CD4-positive, alpha-beta T cell (primary cell): ENCODE data around the gene ZBTB43. TPM values are rescaled to one million over a fixed set of nuclear protein-coding genes. Genes with fewer than 3 reads are reported as not detected.

Experiments
- ATAC-seq: fragments of 200-7000 bp; cut with Tn5 transposase; one replicate; pipeline ENCODE4 v1.10.0; 2022; ENCODE audit warnings: mild to moderate bottlenecking; ENCODE audit not compliant: poor library complexity
- CTCF ChIA-PET: fragments of 350-600 bp; sonication (Branson Sonifier 250); formaldehyde crosslinking; loops from one replicate; lab custom pipeline; 2021; ENCODE audit warnings: antibody characterized with exemption, inconsistent platforms; lab: Charles Lee
- POLR2A ChIA-PET: fragments of 350-600 bp; sonication (Branson Sonifier 250); formaldehyde crosslinking; loops from one replicate; lab custom pipeline; 2021; ENCODE audit warnings: antibody characterized with exemption, inconsistent platforms; lab: Charles Lee
- DNase-seq, 14 experiments: peaks; one replicate each; pipeline ENCODE4 v3.0.0-alpha.2; 2013 to 2020; ENCODE audit warnings: mixed read lengths in 2 of 14
- H3K27ac ChIP-seq, 2 donors: one replicate each; pipeline versions ENCODE4 v1.5.1 to v1.7.0; 2013; ENCODE audit warnings: low read length in 2 of 2, low read depth in 1 of 2, mild to moderate bottlenecking in 1 of 2
- H3K27me3 ChIP-seq, 2 experiments: 1 replicate in 1 of 2; 2 replicates in 1 of 2; pipeline versions ENCODE4 v1.6.1 to v1.7.0; 2013; ENCODE audit warnings: low read length in 2 of 2, control low read depth in 1 of 2, mild to moderate bottlenecking in 1 of 2, moderate library complexity in 1 of 2; ENCODE audit not compliant: insufficient read depth in 2 of 2, control insufficient read depth in 1 of 2
- H3K36me3 ChIP-seq: one replicate; pipeline ENCODE4 v1.6.1; 2013; ENCODE audit warnings: low read length, control low read depth; ENCODE audit not compliant: insufficient read depth
- H3K4me1 ChIP-seq: one replicate; pipeline ENCODE4 v1.6.1; 2013; ENCODE audit warnings: low read length, control low read depth; ENCODE audit not compliant: insufficient read depth
- H3K4me3 ChIP-seq: one replicate; pipeline ENCODE4 v1.5.1; 2013; ENCODE audit warnings: mild to moderate bottlenecking, low read length, moderate library complexity
- H3K9me3 ChIP-seq, 2 experiments: 1 replicate in 1 of 2; 2 replicates in 1 of 2; pipeline versions ENCODE4 v1.6.1 to v1.7.0; 2013; ENCODE audit warnings: low read length in 2 of 2, mild to moderate bottlenecking in 2 of 2, control low read depth in 1 of 2, moderate library complexity in 1 of 2; ENCODE audit not compliant: control insufficient read depth in 1 of 2, insufficient read depth in 1 of 2
- H3K27ac Mint-ChIP-seq: one replicate; pipeline ENCODE4 v1.8.0; 2020; ENCODE audit warnings: mixed read lengths
- H3K27me3 Mint-ChIP-seq: one replicate; pipeline ENCODE4 v1.8.0; 2021; ENCODE audit warnings: mixed read lengths
- H3K36me3 Mint-ChIP-seq: one replicate; pipeline ENCODE4 v1.8.0; 2021; ENCODE audit warnings: low read depth, mixed read lengths
- H3K4me1 Mint-ChIP-seq: one replicate; pipeline ENCODE4 v1.8.0; 2021; ENCODE audit warnings: low read depth, mixed read lengths
- H3K4me3 Mint-ChIP-seq: one replicate; pipeline ENCODE4 v1.8.0; 2020; ENCODE audit warnings: mild to moderate bottlenecking, mixed read lengths
- H3K9me3 Mint-ChIP-seq: one replicate; pipeline ENCODE4 v1.8.0; 2020; ENCODE audit warnings: mixed read lengths
- CTCF ChIP-seq: fragments of 200-600 bp; IDR thresholded peaks from one replicate; pipeline ENCODE4 v1.8.0; 2022; ENCODE audit warnings: antibody characterized with exemption, mild to moderate bottlenecking
- intact Hi-C, 2 experiments: fragments of 100-400 bp; cut with DNase I in 1 of 2; cut with micrococcal nuclease in 1 of 2; formaldehyde crosslinking; loops; one replicate each; pipeline versions ENCODE4 v1.15.1 to v1.9.0; 2023 to 2025; cut with DNase I, micrococcal nuclease
- total RNA-seq, 174 experiments: library from RNA in 2 of 174; stranded (reverse) in 2 of 174; gene quantifications; one replicate each; pipeline ENCODE4 v1.2.3 and lab custom pipeline; 2021 to 2026

Gene ZBTB43
- total RNA-seq, 2 experiments from 2014 or later = 47.7 to 50.8 TPM

GRCh38 chr9:126880226-126880946 lies 75.5 kb downstream of the ZBTB43 start:
- H3K27ac ChIP-seq = no peak overlapping the region
- peaks cover 11% of the 10 kb centered on the region for H3K4me1 ChIP-seq
- POLR2A ChIA-PET = no interaction called here
- no peaks in the 10 kb centered on the region for H3K27me3 ChIP-seq
- no peaks in the 10 kb centered on the region for H3K9me3 Mint-ChIP-seq
- peaks cover 46% of the 10 kb centered on the region for H3K36me3 Mint-ChIP-seq
- H3K4me1 Mint-ChIP-seq = peaks cover 21% of the 10 kb centered on the region
- CTCF ChIA-PET = no interaction called here
- no peak overlapping the region for H3K4me3 Mint-ChIP-seq
- peaks cover 38% of the 10 kb centered on the region for H3K36me3 ChIP-seq
- intact Hi-C loops = no loop called here
- no peak overlapping the region for H3K4me3 ChIP-seq
- H3K9me3 ChIP-seq = no peaks in the 10 kb centered on the region
- no peak for TF ChIP-seq CTCF
- no peak for DNase-seq
- ATAC-seq = no peak
- no peak overlapping the region for H3K27ac Mint-ChIP-seq
- no peaks in the 10 kb centered on the region for H3K27me3 Mint-ChIP-seq

GRCh38 chr9:126880947-126881332 lies 76.1 kb downstream of the ZBTB43 start:
- H3K4me3 Mint-ChIP-seq = no peak overlapping the region
- Histone ChIP-seq H3K27me3 (no peaks in the 10 kb centered on the region), H3K9me3 (no peaks in the 10 kb centered on the region), H3K4me1 (peaks cover 11% of the 10 kb centered on the region), H3K36me3 (peaks cover 38% of the 10 kb centered on the region), H3K27ac (no peak overlapping the region), H3K4me3 (no peak overlapping the region)
- H3K27ac Mint-ChIP-seq = no peak overlapping the region
- H3K36me3 Mint-ChIP-seq = peaks cover 46% of the 10 kb centered on the region
- intact Hi-C loops = no loop called here
- ATAC-seq (no peak), DNase-seq (no peak)
- H3K4me1 Mint-ChIP-seq = peaks cover 18% of the 10 kb centered on the region
- no peaks in the 10 kb centered on the region for H3K9me3 Mint-ChIP-seq
- CTCF ChIA-PET = no interaction called here
- no peak for TF ChIP-seq CTCF
- no peaks in the 10 kb centered on the region for H3K27me3 Mint-ChIP-seq
- POLR2A ChIA-PET = no interaction called here

- no peaks in the 10 kb centered on the region for H3K9me3 Mint-ChIP-seq
- no peak overlapping the region for H3K4me3 Mint-ChIP-seq
- no peak for TF ChIP-seq CTCF
- POLR2A ChIA-PET = no interaction called here
- Histone ChIP-seq H3K4me1 (peaks cover 6% of the 10 kb centered on the region), H3K36me3 (peaks cover 38% of the 10 kb centered on the region), H3K9me3 (no peaks in the 10 kb centered on the region), H3K27ac (no peak overlapping the region), H3K27me3 (no peaks in the 10 kb centered on the region), H3K4me3 (no peak overlapping the region)
- no peak for ATAC-seq
- H3K4me1 Mint-ChIP-seq = peaks cover under 1% of the 10 kb centered on the region
- H3K27ac Mint-ChIP-seq = no peak overlapping the region
- peaks cover 39% of the 10 kb centered on the region for H3K36me3 Mint-ChIP-seq
- CTCF ChIA-PET = no interaction called here
- no peaks in the 10 kb centered on the region for H3K27me3 Mint-ChIP-seq
- intact Hi-C loops = no loop called here
- no peak for DNase-seq
Measured at GRCh38 chr9:126882746-126883145, 77.9 kb downstream of the ZBTB43 start.
